ENCODE results near the gene S100A6.

The S100A6 gene

DNA sequence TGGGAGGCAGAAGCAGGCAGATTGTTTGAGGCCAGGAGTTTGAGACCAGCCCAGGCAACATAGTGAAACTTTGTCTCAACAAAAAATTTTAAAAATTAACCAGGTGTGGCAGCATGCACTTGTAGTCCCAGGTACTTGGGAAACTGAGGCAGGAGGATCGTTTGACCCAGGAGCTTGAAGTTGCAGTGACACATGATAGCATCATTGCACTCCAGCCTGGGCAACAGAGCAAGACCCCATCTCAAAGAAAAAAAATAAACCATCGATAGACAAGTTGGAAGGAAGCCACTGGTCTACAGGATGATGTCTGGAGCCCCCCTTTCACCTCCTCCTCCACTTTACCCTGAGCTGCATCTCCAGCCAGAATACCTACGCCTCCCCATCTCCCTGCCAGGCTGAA, 16.5 kb downstream of the S100A6 start:
- Histone ChIP-seq H3K27ac (no peak overlapping the region), H3K36me3 (replicated peaks) (no peaks in the 10 kb centered on the region), H3K4me3 (ENCODE audit: low read depth, low read length) (no peak overlapping the region), H3K27me3 (replicated peaks) (no peaks in the 10 kb centered on the region)
- no peak for DNase-seq
- in situ Hi-C loops (cut with HindIII; ENCODE audit: low pct_ligation_motif_present, low sequenced_read_pairs) = no loop called here
- TF ChIP-seq, protein P1, sequence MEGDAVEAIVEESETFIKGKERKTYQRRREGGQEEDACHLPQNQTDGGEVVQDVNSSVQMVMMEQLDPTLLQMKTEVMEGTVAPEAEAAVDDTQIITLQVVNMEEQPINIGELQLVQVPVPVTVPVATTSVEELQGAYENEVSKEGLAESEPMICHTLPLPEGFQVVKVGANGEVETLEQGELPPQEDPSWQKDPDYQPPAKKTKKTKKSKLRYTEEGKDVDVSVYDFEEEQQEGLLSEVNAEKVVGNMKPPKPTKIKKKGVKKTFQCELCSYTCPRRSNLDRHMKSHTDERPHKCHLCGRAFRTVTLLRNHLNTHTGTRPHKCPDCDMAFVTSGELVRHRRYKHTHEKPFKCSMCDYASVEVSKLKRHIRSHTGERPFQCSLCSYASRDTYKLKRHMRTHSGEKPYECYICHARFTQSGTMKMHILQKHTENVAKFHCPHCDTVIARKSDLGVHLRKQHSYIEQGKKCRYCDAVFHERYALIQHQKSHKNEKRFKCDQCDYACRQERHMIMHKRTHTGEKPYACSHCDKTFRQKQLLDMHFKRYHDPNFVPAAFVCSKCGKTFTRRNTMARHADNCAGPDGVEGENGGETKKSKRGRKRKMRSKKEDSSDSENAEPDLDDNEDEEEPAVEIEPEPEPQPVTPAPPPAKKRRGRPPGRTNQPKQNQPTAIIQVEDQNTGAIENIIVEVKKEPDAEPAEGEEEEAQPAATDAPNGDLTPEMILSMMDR (IDR thresholded peaks at IDR 0.05; ENCODE audit: low read depth, low read length, missing control alignments) = no peak

DNA sequence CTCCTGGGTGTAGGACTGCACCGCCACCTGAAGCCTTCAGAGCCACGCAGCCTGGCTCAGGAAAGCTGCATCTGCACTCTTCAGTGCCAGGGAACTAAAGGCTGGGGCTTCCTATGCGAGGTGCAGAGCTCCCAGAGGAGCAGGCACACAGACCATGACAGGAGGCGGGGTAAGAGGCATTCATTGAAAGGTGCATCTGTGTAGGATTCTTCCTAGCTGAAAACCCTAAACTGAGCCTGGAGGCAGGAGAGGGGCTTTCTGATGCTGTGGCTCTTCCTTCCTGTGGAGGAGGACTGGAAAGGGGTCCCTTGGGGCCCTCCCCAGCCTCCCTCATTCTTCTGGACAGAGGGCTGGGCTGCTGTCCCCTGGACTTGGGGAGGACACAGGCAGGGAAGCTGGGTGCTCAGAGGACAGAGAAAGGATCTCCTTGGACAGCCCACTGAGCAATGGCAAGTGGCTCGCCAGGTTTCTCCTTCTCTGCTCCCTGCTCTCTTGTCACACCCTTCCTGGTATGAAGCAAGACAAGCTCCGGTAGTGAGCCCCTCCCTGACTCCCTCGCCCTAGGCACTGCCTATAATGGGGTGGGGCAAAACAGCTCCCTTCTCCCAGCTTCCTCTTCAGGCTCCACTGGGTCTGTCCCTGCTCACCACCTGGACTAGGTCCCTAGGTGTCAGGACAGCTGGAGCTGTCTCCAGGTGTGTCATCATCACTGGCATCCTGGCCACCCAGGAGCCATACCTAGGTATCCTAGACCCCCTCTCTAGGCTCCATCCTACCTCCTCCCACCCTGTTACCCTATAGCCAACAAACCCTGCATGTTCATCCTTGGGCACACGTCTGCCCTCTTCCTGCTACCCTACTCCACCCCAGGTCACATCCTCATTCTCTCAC, 20.0 kb downstream of the S100A6 start:
- TF ChIP-seq, protein P1 (IDR thresholded peaks at IDR 0.05; ENCODE audit: low read depth, low read length, missing control alignments) = no peak
- DNase-seq = no peak
- Histone ChIP-seq H3K4me3 (ENCODE audit: low read depth, low read length) (no peak overlapping the region), H3K36me3 (replicated peaks) (no peaks in the 10 kb centered on the region), H3K27ac (no peak overlapping the region), H3K27me3 (replicated peaks) (no peaks in the 10 kb centered on the region)
- in situ Hi-C loops (cut with HindIII; ENCODE audit: low pct_ligation_motif_present, low sequenced_read_pairs) = no loop called here

- Histone ChIP-seq H3K27ac (no peak overlapping the region), H3K4me3 (ENCODE audit: low read depth, low read length) (no peak overlapping the region), H3K27me3 (replicated peaks) (no peaks in the 10 kb centered on the region), H3K36me3 (replicated peaks) (no peaks in the 10 kb centered on the region)
- TF ChIP-seq, protein P1 (IDR thresholded peaks at IDR 0.05; ENCODE audit: low read depth, low read length, missing control alignments) = no peak
- in situ Hi-C loops (cut with HindIII; ENCODE audit: low pct_ligation_motif_present, low sequenced_read_pairs) = no loop called here
- no peak for DNase-seq
These were observed 22.1 kb downstream of the S100A6 start for GRCh38 chr1:153513666-153514065.

DNA sequence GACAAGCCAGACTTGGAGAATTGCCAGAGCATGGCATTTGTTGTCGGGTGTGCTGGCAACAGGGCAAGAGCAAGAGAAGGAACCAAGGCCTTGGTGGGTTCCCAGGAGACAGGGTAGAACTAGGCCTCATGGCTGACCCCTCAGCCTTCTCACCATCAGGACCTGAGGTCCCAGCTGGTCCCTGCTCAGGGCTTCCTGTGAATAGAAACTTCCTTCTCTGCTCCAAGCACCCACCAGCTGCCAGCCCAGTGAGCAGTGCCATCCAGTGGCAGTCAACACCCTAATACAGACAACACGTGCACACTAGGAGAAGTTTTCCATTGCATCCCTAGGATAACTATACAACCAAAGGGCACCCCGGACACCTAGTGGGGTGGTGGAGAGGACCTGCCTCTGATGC, 22.8 kb downstream of the S100A6 start:
- in situ Hi-C loops (cut with HindIII; ENCODE audit: low pct_ligation_motif_present, low sequenced_read_pairs) = no loop called here
- TF ChIP-seq, protein P1 (IDR thresholded peaks at IDR 0.05; ENCODE audit: low read depth, low read length, missing control alignments) = no peak
- H3K4me3 ChIP-seq (ENCODE audit: low read depth, low read length) = no peak overlapping the region
- H3K27me3 ChIP-seq (replicated peaks) = no peaks in the 10 kb centered on the region
- no peaks in the 10 kb centered on the region for H3K36me3 ChIP-seq (replicated peaks)
- no peak overlapping the region for H3K27ac ChIP-seq
- no peak for DNase-seq

DNA sequence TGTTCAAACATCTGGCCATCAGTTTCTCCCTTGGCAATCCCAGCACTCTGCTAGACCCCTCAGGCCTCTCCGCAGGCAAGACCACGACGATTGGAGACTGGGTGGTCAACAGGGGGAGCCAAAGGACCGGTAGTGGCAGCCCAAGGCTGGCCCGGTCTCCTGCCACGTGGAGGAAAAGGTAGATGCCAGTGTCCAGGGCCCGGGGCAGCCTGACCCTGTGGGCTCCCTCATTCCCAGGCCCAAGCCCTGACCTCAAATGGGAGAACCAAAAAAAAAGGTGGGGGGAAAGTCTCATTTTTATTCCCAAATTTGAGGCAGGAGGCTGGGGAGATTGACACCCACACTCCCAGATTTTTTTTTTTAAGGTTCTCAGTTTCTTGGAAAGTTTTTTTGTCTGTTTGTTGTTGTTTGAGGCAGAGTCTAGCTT, 24.8 kb downstream of the S100A6 start:
- no peaks in the 10 kb centered on the region for H3K36me3 ChIP-seq (replicated peaks)
- no peak overlapping the region for H3K4me3 ChIP-seq (ENCODE audit: low read depth, low read length)
- TF ChIP-seq, protein P1 (IDR thresholded peaks at IDR 0.05; ENCODE audit: low read depth, low read length, missing control alignments) = peak; percentile 95
- no peaks in the 10 kb centered on the region for H3K27me3 ChIP-seq (replicated peaks)
- peak; percentile 69 for DNase-seq
- in situ Hi-C loops (cut with HindIII; ENCODE audit: low pct_ligation_motif_present, low sequenced_read_pairs) = no loop called here
- H3K27ac ChIP-seq = no peak overlapping the region

Measured in brain microvascular endothelial cell (primary cell).